GM20000 (cell line): ENCODE results near the gene ATP2A3.

Experiments
- DNase-seq: peaks from one replicate; pipeline ENCODE4 v3.0.0; 2012; ENCODE audit warnings: low spot score
- CTCF ChIP-seq: IDR thresholded peaks from 2 replicates; pipeline ENCODE4 v1.5.1; 2012; ENCODE audit warnings: mild to moderate bottlenecking, control low read depth; ENCODE audit errors: extremely low read depth, missing control alignments

ATP2A3 gene

GRCh38 chr17:3978421-3979289 lies 14.4 kb upstream of the ATP2A3 start:
- no peak for DNase-seq
- TF ChIP-seq CTCF, result no peak

- TF ChIP-seq CTCF, result no peak
- no peak for DNase-seq
Measured at GRCh38 chr17:3977387-3977786, 13.2 kb upstream of the ATP2A3 start.

- no peak for DNase-seq
- no peak for TF ChIP-seq CTCF
Measured at GRCh38 chr17:3976675-3977171, 12.5 kb upstream of the ATP2A3 start.

GRCh38 chr17:3974980-3975379 lies 10.7 kb upstream of the ATP2A3 start:
- no peak for DNase-seq
- no peak for TF ChIP-seq CTCF

GRCh38 chr17:3974138-3974687 lies 10.0 kb upstream of the ATP2A3 start:
- no peak for DNase-seq

GRCh38 chr17:3973495-3974137 lies 9.4 kb upstream of the ATP2A3 start:
- no peak for DNase-seq
- no peak for TF ChIP-seq CTCF

More at GRCh38 chr17:3974138-3974687, 10.0 kb upstream of the ATP2A3 start:
- TF ChIP-seq CTCF, result no peak

- no peak for DNase-seq
- TF ChIP-seq CTCF, result no peak
Measured at GRCh38 chr17:3972931-3973330, 8.7 kb upstream of the ATP2A3 start.
